HEK293 (cell line): ENCODE results near the gene NRGN.

ENCODE experiments used
- IKZF3 ChIP-seq: fragments of 450-650 bp; IDR thresholded peaks from 2 replicates; pipeline ENCODE4 v1.5.0; 2018; ENCODE audit warnings: missing biosample characterization, mild to moderate bottlenecking, missing genetic modification characterization, moderate library complexity
- MYNN ChIP-seq: fragments of 450-650 bp; formaldehyde crosslinking; IDR thresholded peaks from 2 replicates; pipeline ENCODE4 v1.5.1; 2016; ENCODE audit warnings: missing biosample characterization, missing genetic modification characterization, borderline replicate concordance
- SALL2 ChIP-seq: fragments of 450-650 bp; formaldehyde crosslinking; IDR thresholded peaks from 2 replicates; pipeline ENCODE4 v1.5.0; 2017; ENCODE audit warnings: missing biosample characterization, mild to moderate bottlenecking, missing genetic modification characterization, borderline replicate concordance
- ZNF121 ChIP-seq: fragments of 450-650 bp; formaldehyde crosslinking; IDR thresholded peaks from 2 replicates; pipeline ENCODE4 v1.5.1; 2016; ENCODE audit warnings: missing biosample characterization, missing genetic modification characterization
- ZNF221 ChIP-seq: fragments of 450-650 bp; formaldehyde crosslinking; IDR thresholded peaks from 2 replicates; pipeline ENCODE4 v1.5.1; 2017; ENCODE audit warnings: missing biosample characterization, missing genetic modification characterization, borderline replicate concordance
- ZNF239 ChIP-seq: fragments of 450-650 bp; formaldehyde crosslinking; IDR thresholded peaks from 2 replicates; pipeline ENCODE4 v1.5.1; 2016; ENCODE audit warnings: missing biosample characterization, missing genetic modification characterization
- ZNF501 ChIP-seq: fragments of 450-650 bp; formaldehyde crosslinking; IDR thresholded peaks from 2 replicates; pipeline ENCODE4 v1.5.1; 2016; ENCODE audit warnings: missing biosample characterization, missing genetic modification characterization
- ZNF792 ChIP-seq: fragments of 450-650 bp; formaldehyde crosslinking; IDR thresholded peaks from 2 replicates; pipeline ENCODE4 v1.5.1; 2016; ENCODE audit warnings: missing biosample characterization, missing genetic modification characterization
- TF ChIP-seq, protein P1 (sequence below): fragments of 450-650 bp; formaldehyde crosslinking; IDR thresholded peaks from 2 replicates; pipeline ENCODE4 v1.5.1; 2016; ENCODE audit warnings: missing biosample characterization, missing genetic modification characterization
- TF ChIP-seq, protein P2 (sequence below): fragments of 450-650 bp; formaldehyde crosslinking; IDR thresholded peaks from 2 replicates; pipeline ENCODE4 v1.5.1; 2016; ENCODE audit warnings: missing biosample characterization, missing genetic modification characterization

DNA sequence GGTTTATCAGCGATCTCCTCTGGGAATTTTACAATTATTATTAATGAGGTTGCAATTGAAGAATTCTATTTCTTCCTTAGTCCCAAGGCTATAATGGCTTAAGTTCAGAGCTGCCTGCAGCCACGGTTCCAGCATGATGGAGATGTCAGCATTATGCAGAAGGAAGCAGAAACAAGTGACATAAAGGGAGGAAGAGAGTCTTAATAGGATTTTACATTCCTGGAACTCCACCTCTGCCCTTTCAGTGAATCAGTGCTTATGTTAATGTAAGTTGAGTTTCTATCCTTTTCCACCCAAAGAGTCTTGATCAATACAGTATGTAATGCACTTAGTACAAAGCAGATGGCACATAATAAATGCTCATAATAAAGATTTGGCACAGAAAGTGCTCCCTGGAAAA, 11.6 kb upstream of the NRGN start:
- TF ChIP-seq SALL2 (tag by site-specific recombination) (no peak), ZNF792 (tag by site-specific recombination) (no peak), IKZF3 (tag by site-specific recombination) (no peak), ZNF501 (tag by site-specific recombination) (no peak), ZNF121 (no peak), ZNF221 (tag by site-specific recombination) (no peak), MYNN (tag by site-specific recombination) (no peak), ZNF239 (no peak)
- TF ChIP-seq, protein P1, sequence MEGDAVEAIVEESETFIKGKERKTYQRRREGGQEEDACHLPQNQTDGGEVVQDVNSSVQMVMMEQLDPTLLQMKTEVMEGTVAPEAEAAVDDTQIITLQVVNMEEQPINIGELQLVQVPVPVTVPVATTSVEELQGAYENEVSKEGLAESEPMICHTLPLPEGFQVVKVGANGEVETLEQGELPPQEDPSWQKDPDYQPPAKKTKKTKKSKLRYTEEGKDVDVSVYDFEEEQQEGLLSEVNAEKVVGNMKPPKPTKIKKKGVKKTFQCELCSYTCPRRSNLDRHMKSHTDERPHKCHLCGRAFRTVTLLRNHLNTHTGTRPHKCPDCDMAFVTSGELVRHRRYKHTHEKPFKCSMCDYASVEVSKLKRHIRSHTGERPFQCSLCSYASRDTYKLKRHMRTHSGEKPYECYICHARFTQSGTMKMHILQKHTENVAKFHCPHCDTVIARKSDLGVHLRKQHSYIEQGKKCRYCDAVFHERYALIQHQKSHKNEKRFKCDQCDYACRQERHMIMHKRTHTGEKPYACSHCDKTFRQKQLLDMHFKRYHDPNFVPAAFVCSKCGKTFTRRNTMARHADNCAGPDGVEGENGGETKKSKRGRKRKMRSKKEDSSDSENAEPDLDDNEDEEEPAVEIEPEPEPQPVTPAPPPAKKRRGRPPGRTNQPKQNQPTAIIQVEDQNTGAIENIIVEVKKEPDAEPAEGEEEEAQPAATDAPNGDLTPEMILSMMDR (tag by site-specific recombination): no peak
- TF ChIP-seq, protein P2, sequence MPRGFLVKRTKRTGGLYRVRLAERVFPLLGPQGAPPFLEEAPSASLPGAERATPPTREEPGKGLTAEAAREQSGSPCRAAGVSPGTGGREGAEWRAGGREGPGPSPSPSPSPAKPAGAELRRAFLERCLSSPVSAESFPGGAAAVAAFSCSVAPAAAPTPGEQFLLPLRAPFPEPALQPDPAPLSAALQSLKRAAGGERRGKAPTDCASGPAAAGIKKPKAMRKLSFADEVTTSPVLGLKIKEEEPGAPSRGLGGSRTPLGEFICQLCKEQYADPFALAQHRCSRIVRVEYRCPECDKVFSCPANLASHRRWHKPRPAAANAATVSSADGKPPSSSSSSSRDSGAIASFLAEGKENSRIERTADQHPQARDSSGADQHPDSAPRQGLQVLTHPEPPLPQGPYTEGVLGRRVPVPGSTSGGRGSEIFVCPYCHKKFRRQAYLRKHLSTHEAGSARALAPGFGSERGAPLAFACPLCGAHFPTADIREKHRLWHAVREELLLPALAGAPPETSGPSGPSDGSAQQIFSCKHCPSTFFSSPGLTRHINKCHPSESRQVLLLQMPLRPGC (tag by site-specific recombination): no peak
